GF-D8 (cell line): ENCODE measurements around the gene PRKRIP1.
"Not testable (repeated sequence)": the region's sequence is repeated elsewhere in the genome, so short reads cannot be mapped to it uniquely, and the experiment has no call there.

Source experiments
- DNase-seq: peaks from one replicate; lab custom pipeline; 2025; lab: John Stamatoyannopoulos, UW

Gene PRKRIP1

DNA sequence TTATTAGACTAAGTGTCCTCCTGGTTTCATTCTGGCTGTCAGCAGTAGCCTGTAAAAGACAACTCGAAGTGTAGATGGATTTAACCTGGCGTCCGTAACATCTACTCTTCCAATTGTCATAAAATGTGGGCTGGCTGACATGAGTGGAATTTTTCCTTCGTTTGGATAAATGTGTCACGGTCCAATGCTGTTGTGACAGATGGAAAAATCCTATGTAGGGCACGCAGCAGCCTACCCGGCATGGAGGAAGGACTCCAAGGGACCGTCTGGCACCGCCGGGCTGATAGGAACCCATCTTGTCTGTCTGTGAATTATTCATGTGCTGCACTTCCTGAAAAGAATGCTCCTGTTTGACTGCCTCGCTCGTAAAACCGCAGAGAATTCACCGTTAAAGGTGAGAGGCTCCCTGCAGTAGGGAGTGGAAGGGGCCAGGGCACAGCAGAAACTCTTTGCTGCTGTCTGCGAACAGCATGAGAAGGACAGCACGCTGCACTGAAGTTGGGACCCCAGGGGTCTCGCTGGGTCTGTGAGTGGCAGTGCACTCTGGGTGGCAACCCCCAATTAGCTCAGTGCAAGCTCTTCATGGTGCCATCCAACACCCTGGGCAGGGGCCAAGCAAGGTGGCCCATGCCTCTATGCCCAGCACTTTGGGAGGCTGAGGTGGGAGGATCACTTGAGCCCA is 35.6 kb downstream of the PRKRIP1 start:
- DNase-seq, result no peak

DNA sequence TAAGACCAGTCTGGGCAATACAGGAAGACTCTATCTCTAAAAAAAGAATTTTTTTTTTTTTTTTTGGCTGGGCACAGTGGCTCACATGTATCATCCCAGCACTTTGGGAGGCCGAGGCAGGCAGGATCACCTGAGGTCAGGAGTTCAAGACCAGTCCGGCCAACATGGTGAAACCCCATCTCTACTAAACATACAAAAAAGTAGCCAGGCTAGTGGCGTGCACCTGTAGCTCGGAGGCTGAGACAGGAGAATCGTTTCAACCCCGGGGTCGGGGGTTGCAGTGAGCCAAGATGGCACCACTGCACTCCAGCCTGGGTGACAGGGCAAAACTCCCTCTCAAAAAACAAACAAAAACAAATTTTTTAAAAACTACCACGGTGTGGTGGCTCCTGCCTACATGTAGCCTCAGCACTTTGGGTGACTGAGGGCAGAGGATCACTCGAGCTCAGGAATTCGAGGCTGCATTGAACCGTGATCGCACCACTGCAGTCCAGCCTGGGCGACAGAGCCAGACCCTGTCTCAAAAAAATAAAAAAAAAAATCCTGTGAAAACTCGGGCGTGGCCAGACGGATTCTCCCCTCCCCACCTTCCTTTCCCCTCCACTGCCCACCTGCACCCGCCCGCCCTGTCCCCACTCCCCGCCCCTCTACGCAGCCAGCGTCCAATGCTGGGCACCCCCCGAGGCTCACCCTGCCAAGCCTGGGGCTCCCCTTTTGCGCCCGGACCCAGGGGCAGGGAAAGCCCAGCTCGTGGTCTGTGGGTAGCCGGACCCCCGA is 36.5 kb downstream of the PRKRIP1 start:
- no peak for DNase-seq

DNA sequence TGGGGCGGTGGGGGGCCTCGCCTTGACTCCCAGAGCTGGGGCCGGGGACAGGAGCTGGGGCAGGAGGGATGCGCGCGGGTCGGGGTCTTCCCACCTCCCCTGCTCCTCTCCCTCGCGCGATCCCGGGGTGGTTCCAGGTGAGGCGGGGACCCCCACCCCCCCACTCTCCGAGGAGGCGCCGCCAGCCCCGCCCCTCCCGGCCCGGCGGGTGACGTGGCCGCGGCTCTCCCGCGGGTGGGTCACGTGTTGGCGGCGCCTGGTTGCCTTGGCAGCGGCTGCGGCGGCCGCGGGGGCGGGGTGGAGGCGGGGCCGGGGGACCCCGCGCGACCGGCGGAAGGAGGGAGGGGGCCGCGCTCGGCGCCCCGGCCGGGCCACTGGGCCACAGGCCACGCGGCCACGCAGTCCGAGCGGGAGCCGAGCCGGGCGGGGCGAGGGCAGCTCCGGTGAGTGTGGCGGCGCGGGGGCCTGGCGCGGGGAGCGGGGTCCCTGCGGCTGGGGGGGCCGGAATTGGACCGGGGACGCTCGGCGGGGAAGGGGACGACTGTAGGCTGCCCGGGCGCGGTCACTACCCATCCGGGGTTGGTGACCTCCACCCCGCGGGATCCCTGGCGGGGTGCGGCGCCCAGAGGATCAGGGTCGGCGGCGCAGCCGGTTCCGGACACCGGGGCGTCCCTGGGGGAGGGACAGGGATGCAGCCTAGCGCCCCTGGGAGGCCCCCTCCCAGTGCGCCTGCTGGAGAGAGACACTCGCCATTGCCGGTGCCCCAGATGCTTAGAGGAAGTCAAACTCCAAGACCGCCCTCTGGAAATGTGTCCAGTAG is 37.3 kb downstream of the PRKRIP1 start, which contains the start of gene ORAI2:
Gene ORAI2, plus strand, starts transcription at position 357 of the 820 bp plus-strand sequence. CDS start 5,382 bp downstream, outside the sequence.
- no peak for DNase-seq

DNA sequence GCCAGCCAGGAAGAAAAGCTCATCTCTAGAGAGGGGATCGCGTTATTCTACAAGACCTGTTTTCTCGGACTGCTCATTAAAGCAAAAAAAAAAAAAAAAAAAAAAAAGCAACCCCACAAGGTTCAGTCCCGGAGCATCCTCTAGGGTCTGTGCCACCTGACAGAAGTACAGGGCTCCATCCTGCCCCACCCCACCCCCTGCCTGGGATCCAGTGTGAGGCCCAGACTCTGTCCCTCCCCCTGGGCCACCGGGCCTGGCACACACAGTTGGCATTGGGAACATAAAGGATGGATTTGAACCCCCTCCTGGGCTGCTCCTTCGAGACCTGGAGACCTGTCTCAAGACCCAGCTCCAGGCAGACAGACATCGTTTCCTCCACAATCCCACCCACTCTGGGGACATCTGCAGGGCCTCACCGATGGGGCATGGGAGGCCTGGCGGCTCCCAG is 37.9 kb downstream of the PRKRIP1 start:
- DNase-seq, result no peak

DNA sequence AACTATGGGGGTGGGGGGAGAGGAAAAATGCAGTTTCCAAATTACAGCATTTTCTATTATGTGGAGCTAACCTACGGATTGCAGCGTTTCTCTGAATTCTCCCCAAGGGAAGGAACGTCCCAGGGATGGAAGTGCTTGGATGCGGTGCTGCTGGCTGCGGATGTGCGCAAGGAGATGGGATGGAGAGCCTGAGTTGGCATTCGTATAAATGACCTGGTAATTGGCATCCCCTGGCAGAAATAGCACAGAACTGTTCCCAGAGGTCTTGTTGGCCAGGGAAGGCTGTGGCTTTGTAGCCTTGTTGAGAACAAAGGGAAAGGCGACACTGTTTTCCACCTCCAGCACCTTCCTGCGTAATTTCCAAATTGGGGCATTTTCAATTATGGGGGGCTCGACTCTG is 40.0 kb downstream of the PRKRIP1 start:
- DNase-seq, result no peak

DNA sequence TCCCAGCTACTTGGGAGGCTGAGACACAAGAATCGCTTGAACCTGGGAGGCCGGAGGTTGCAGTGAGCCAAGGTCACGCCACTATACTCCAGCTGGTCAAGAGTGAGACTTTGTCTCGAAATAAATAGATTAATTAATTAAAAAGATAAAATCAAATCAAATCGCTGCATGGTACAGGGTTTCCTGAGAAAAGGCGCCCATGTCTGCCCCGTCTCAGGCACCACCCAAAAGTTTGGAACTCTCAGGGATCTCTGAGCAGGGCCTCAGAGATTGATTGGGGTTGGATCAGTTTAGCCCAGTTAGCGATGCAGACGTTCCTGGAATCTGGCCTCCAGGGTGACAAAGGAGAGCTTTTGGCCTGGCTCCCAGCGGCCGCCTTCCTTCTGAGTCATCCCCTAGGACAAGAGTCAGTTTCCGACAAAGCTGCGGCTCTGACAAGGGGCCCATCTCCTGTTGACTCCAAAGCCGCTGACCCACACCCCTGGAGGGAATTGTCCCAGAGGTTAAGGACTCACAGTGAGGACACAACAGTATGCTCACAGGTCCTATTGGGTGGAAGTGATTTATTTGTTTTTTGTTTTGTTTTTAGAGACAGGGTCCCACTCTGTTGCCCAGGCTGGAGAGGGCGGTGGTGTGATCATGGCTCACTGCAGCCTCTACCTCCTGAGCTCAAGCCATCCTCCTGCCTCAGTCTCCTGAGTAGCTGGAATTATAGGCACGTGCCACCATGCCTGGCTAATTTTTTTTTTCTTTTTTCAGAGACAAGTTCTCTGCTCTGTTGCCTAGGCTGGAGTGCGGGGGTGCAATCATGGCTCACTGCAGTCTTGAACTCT is 44.0 kb downstream of the PRKRIP1 start:
- no peak for DNase-seq

DNA sequence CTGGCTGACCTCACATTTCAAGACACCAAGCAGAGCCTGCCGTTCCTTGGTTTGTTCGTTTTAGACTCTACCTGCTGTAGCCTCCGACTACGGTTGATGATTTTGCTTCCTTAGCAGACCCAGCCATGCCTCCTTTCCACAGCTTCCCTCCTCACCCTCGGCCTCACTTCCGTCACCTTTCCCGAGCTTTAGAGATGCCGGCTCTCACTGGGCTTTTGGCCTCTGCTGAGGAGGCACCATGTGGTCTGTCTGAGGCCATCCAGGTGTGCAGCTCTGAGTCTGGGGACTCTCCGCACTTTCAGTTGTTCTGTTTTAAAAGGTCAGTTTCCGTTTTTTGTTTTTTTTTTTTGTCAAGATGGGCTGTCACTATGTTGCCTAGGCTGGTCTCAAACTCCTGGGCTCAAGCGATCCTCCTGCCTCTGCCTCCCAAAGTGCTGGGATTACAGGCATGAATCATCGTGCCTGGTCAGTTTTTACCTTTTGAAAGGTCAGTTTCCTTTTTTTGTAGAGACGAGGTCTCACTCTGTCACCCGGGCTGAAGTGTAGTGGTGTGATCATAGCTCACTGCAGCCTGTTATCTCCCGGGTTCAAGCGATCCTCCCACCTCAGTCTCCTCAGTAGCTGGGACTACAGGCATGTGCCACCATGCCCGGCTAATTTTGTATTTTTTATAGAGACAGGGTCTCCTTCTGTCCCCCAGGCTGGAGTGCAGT is 49.0 kb downstream of the PRKRIP1 start:
- DNase-seq, result no peak

DNA sequence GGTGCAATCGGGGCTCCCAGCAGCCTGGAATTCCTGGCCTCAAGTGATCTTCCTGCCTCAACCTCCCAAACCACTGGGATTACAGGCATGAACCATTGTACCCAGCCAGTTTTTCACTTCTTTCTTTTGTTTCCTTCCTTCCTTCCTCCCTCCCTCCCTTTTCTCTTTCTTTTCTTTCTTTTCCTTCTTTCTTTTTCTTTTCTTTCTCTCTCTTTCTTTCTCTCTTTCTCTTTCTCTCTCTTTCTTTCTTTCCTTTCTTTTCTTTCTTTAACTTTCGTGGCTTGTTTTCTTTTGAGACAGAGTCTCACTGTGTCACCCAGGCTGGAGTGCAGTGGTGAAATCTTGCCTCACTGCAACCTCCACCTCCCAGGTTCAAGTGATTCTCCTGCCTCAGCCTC is 49.5 kb downstream of the PRKRIP1 start:
- no peak for DNase-seq

DNA sequence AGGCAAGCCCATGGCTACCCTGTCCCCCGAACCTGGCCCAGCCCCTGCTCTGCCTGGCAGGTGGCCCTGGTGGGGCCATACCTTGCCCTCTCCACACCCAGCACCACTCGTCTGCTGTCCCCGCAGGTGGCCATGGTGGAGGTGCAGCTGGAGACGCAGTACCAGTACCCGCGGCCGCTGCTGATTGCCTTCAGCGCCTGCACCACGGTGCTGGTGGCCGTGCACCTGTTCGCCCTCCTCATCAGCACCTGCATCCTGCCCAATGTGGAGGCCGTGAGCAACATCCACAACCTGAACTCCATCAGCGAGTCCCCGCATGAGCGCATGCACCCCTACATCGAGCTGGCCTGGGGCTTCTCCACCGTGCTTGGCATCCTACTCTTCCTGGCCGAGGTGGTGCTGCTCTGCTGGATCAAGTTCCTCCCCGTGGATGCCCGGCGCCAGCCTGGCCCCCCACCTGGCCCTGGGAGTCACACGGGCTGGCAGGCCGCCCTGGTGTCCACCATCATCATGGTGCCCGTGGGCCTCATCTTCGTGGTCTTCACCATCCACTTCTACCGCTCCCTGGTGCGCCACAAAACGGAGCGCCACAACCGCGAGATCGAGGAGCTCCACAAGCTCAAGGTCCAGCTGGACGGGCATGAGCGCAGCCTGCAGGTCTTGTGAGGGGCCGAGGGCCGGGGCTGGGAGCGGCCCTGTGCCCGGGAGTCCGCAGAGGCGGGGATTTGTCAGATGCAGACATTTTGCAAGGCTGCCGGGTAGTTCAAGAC is 50.4 kb downstream of the PRKRIP1 start:
- DNase-seq, result no peak

DNA sequence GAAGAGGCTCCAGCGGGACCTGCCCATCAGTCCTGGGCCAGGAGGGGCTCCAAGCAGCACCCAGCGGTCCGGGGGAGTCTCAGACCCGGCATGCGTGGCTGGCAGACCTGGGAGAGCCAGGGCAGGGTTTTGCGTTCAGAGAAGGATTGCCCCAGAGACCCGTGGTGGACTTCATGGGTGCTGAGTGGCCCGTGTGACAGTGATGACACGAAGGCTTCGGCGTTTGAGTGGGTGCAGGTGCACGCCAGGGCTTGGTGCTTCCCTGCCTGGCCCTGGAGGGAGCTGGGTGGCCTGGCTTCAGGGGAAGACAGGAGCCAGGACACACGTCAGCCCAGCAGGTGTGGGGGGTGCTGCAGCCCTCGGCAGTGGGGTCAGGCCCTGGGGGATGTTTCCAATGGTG is 51.1 kb downstream of the PRKRIP1 start:
- DNase-seq, result no peak

DNA sequence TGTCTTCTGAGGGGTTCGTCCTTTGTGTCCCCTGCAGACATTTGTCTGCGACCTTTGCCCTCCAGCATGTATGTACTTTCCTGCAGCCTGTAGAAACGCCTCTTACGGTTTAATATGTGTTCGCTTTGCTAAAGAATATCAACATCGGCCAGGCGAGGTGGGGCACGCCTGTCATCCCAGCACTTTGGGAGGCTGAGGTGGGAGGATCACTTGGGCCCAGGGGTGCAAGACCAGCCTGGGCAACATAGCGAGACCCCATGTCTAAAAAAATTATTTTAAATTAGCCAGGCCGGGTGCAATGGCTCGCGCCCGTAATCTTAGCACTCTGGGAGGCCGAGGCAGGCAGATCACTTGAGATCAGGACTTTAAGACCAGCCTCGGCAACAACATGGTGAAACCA is 53.0 kb downstream of the PRKRIP1 start:
- DNase-seq, result no peak

DNA sequence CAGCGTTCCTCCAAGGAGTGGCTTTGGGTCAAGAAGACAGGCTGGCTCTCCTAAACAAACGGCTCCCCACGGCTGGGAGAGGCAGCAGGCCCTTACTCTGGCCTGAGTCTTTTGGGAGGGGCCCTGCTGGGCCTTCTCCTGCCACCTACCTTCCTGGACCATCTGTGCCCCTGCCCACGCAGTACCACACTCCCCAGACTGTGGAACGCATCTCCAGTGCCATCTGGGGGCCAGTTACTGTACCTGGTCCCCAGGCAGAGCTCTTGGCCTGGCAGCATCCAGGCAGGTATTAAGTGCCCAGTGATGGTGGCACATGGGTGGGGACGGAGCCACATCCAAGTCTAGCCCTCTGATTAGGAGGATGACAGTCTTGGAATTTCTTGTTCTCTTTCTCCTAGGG is 54.1 kb downstream of the PRKRIP1 start:
- DNase-seq, result no peak

DNA sequence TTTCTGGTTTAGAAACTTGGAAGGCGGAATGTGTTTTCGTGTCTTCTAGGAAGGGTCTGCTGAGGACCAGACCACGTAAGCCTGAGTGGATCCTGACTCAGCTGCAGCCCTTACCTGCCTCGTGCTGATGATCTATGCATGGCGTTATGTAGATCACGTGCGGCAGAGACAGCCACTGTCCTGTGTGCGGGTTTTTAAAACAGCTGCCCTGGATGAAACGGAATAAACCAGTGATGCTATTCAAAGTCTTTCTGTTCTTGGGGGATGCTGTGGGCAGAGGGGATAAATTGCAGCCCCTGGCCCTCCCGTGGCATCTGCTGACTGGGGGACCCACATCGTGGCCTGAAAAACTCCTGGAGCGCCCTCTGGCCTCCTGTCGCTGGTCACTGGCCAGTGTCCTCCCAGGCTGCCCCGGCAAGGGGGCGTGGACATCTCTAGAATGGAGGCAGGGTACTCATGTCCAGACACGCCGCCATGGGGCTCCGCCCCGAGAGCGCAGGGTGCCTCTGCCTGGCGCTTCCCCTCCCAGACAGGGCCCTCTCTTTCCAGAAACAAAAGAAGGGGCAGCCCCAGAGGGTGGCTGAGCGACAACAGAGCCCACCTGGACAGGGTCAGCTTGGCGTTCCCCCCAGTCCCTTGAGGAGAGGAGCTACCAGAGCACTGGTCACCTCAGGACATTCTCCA is 55.4 kb downstream of the PRKRIP1 start:
- no peak for DNase-seq

DNA sequence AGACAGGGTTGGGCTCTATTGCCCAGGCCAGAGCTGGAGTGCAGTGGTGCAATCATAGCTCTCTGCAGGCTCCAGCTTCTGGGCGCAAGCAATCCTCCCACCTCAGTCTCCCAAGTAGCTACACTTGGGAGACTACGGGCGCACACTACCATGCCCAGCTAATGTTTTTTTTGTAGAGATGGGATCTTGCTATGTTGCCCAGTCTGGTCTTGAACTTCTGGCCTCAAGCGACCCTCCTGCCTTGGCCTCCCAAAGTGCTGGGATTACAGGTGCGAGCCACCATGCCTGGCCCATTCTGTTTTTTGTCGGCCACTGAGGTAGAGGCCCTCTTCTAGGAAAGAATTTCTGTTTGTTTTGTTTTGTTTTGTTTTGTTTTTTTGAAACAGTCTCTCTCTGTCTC is 56.3 kb downstream of the PRKRIP1 start:
- DNase-seq, result no peak

DNA sequence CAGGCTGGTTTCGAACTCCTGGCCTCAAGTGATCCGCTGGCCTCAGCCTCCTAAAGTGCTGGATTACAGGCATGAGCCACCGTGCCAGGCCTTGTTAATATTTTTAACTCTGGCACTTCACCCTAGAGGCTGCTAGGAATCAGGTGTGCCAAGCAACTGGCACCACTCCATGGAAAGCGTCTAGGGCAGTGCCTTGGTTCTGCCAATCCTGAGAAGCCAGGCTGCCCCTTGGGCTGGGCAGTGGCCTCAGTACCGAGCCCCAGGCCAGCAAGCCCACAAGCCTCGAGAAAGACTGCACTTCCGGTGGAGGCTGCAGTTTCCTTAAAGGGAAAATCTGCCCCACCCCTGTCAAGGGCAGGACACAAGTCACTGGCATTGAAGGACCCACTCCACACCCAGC is 57.2 kb downstream of the PRKRIP1 start:
- no peak for DNase-seq

DNA sequence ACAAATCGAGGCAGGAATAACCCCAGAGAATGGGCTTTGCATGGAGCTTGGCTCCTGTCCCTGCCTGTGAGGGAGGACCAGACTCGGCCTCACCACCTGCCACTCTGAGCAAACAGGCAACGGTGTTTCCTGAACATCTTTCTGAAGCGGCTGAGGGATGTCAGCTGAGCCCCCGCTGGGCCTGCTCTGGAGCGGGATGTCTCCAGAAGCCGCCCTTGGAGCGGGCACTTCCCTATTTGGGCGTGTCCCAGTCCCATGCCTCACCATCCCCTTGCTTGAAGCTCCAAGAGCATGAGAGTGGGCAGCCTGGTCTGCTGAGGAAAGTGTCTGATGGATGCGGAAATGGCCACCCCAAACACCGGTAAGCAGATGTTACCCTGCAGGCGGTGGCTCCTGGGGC is 58.3 kb downstream of the PRKRIP1 start:
- no peak for DNase-seq

DNA sequence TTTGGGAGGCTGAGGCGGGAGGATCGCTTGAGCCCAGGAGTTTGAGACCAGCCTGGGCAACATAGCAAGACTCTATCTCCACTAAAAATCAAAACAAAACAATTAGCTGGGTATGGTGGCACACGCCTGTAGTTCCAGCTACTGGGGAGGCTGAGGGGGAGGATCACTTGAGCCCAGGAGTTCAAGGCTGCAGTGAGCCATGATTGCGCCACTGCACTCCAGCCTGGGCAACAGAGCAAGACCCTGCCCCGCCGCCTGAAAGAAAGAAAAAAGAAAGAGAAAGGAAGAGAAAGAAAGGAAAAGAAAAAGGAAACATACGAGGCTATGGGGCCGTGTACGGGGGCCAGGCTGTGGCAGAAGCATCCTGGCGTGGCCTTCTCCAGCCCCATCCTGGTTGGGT is 58.8 kb downstream of the PRKRIP1 start:
- not testable (repeated sequence) for DNase-seq

DNA sequence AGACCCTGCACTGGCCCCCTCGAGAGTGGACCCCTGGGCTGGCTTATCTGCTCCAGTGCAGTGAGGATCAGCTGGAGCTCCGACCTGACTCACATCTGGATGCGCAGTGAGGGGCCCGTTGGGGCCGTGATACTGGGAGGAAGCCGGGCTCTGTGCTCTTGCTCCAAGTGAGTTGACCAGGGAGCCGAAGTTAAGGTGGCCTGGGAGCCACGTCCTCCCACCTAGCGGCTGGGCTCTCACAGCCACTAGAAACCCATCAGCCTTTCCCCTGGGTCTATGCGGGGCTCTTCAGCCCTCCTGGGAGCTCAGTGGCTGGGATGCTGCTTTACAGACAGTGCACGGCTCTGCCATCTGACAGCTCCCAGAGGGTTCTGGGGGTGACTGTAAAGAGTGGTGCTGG is 59.4 kb downstream of the PRKRIP1 start:
- DNase-seq, result no peak

DNA sequence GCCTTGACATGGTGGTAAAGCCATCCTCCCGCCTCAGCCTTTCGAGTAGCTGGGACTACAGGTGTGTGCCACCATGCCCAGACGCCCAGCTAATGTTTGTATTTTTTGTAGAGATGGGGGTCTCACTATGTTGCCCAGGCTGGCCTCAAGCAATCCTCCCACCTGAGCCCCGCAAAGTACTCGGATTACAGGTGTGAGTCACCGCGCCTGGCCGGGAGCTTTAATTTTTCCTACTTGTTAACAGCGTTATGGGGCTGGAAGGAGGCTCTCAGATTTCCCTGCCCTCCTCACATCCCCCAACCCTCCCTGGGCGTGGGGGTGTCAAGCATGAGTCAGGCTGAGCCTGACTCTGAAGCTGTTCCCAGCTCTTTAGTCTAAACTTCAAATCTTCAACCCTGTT is 60.2 kb downstream of the PRKRIP1 start:
- DNase-seq, result no peak
